Parathyroid adenoma (tissue), 2 donors: ENCODE measurements around the gene RPL32.

Experiments
- H2AFZ ChIP-seq: fragments of 300-600 bp; sonication (generic); one replicate; pipeline ENCODE4 v1.7.0; 2017; ENCODE audit warnings: antibody characterized with exemption, mild to moderate bottlenecking
- H3K27ac ChIP-seq: fragments of 300-600 bp; sonication (generic); one replicate; pipeline ENCODE4 v1.7.0; 2017
- H3K27me3 ChIP-seq: fragments of 300-600 bp; sonication (generic); one replicate; pipeline ENCODE4 v1.7.0; 2017; ENCODE audit warnings: low read length; ENCODE audit not compliant: control insufficient read depth, insufficient read depth
- H3K36me3 ChIP-seq: fragments of 300-600 bp; sonication (generic); one replicate; pipeline ENCODE4 v1.7.0; 2017; ENCODE audit warnings: low read length; ENCODE audit not compliant: control insufficient read depth, insufficient read depth
- H3K4me1 ChIP-seq: fragments of 300-600 bp; sonication (generic); one replicate; pipeline ENCODE4 v1.7.0; 2017; ENCODE audit warnings: control low read depth
- H3K4me2 ChIP-seq: fragments of 300-600 bp; sonication (generic); one replicate; pipeline ENCODE4 v1.7.0; 2017; ENCODE audit warnings: low read length
- H3K4me3 ChIP-seq: fragments of 300-600 bp; sonication (generic); one replicate; pipeline ENCODE4 v1.7.0; 2017; ENCODE audit warnings: low read depth, low read length
- H3K79me2 ChIP-seq: fragments of 300-600 bp; sonication (generic); one replicate; pipeline ENCODE4 v1.7.0; 2017; ENCODE audit warnings: control low read depth
- H3K9ac ChIP-seq: fragments of 300-600 bp; sonication (generic); one replicate; pipeline ENCODE4 v1.7.0; 2017; ENCODE audit warnings: mild to moderate bottlenecking
- H3K9me3 ChIP-seq: fragments of 300-600 bp; sonication (generic); one replicate; pipeline ENCODE4 v1.7.0; 2017; ENCODE audit warnings: low read length; ENCODE audit not compliant: control insufficient read depth
- CTCF ChIP-seq: fragments of 300-600 bp; sonication (generic); IDR thresholded peaks from one replicate; pipeline ENCODE4 v1.7.0; 2017; ENCODE audit warnings: antibody characterized with exemption, mild to moderate bottlenecking
- donor health status: primary hyperparathyroidism.

The RPL32 gene

GRCh38 chr3:12818773-12819172 is 22.6 kb downstream of the RPL32 start:
- H3K4me3 ChIP-seq, result no peak overlapping the region
- no peak overlapping the region for H2AFZ ChIP-seq
- no peak overlapping the region for H3K27ac ChIP-seq
- no peak for TF ChIP-seq CTCF
- H3K9me3 ChIP-seq, result no peaks in the 10 kb centered on the region
- H3K27me3 ChIP-seq, result no peaks in the 10 kb centered on the region
- no peaks in the 10 kb centered on the region for H3K4me1 ChIP-seq
- H3K4me2 ChIP-seq, result no peak overlapping the region
- no peak overlapping the region for H3K9ac ChIP-seq
- no peaks in the 10 kb centered on the region for H3K79me2 ChIP-seq
- H3K36me3 ChIP-seq, result no peaks in the 10 kb centered on the region

- H3K4me2 ChIP-seq, result no peak overlapping the region
- H3K27ac ChIP-seq, result no peak overlapping the region
- no peaks in the 10 kb centered on the region for H3K9me3 ChIP-seq
- no peak for TF ChIP-seq CTCF
- H3K27me3 ChIP-seq, result no peaks in the 10 kb centered on the region
- no peaks in the 10 kb centered on the region for H3K79me2 ChIP-seq
- no peaks in the 10 kb centered on the region for H3K36me3 ChIP-seq
- no peak overlapping the region for H3K4me3 ChIP-seq
- no peak overlapping the region for H2AFZ ChIP-seq
- H3K4me1 ChIP-seq, result no peaks in the 10 kb centered on the region
- H3K9ac ChIP-seq, result no peak overlapping the region
Measured at GRCh38 chr3:12818273-12818672, 23.1 kb downstream of the RPL32 start.

- no peaks in the 10 kb centered on the region for H3K27me3 ChIP-seq
Measured at GRCh38 chr3:12817343-12817710, 24.0 kb downstream of the RPL32 start.

GRCh38 chr3:12816521-12817342 is 24.6 kb downstream of the RPL32 start:
- H3K36me3 ChIP-seq, result no peaks in the 10 kb centered on the region
- no peaks in the 10 kb centered on the region for H3K27me3 ChIP-seq
- H2AFZ ChIP-seq, result no peak overlapping the region
- no peak overlapping the region for H3K4me2 ChIP-seq
- H3K9ac ChIP-seq, result no peak overlapping the region
- no peak for TF ChIP-seq CTCF
- no peaks in the 10 kb centered on the region for H3K79me2 ChIP-seq
- no peaks in the 10 kb centered on the region for H3K9me3 ChIP-seq
- no peak overlapping the region for H3K4me3 ChIP-seq
- H3K27ac ChIP-seq, result no peak overlapping the region
- no peaks in the 10 kb centered on the region for H3K4me1 ChIP-seq

More at GRCh38 chr3:12817343-12817710, 24.0 kb downstream of the RPL32 start:
- Histone ChIP-seq H3K79me2 (no peaks in the 10 kb centered on the region), H3K9me3 (no peaks in the 10 kb centered on the region), H3K4me1 (no peaks in the 10 kb centered on the region), H3K4me2 (no peak overlapping the region), H3K9ac (no peak overlapping the region), H3K27ac (no peak overlapping the region), H3K36me3 (no peaks in the 10 kb centered on the region), H2AFZ (no peak overlapping the region), H3K4me3 (no peak overlapping the region)
- no peak for TF ChIP-seq CTCF

- Histone ChIP-seq H3K4me3 (no peak overlapping the region), H3K4me2 (no peak overlapping the region), H3K9ac (no peak overlapping the region), H3K36me3 (no peaks in the 10 kb centered on the region), H3K9me3 (no peaks in the 10 kb centered on the region), H2AFZ (no peak overlapping the region), H3K4me1 (no peaks in the 10 kb centered on the region), H3K27ac (no peak overlapping the region), H3K27me3 (no peaks in the 10 kb centered on the region), H3K79me2 (no peaks in the 10 kb centered on the region)
- no peak for TF ChIP-seq CTCF
Measured at GRCh38 chr3:12815719-12816118, 25.6 kb downstream of the RPL32 start.
